Measurements from ENCODE around the gene MTMR1. TPM values are rescaled to one million over a fixed set of nuclear protein-coding genes. Genes with fewer than 3 reads are reported as not detected.

The MTMR1 gene
- total RNA-seq = 10 to 100 TPM; 35.1 to 35.6 TPM

GRCh38 chrX:150692831-150693724, at the start of gene MTMR1:
Gene MTMR1, plus strand, starts transcription at chrX:150693396. Its CDS starts 135 bp downstream, at chrX:150693531.
- Mint-ChIP-seq H3K4me1 (ENCODE audit: low read depth) (peaks cover 82% of the 10 kb centered on the region), H3K27me3 (ENCODE audit: low read depth) (no peaks in the 10 kb centered on the region), H3K9me3 (peaks cover 2 to 3% of the 10 kb centered on the region in 2 donors)

GRCh38 chrX:150643958-150644357, 49.2 kb upstream of the MTMR1 start:
- H3K9me3 Mint-ChIP-seq = no peaks in the 10 kb centered on the region
- H3K4me1 Mint-ChIP-seq (ENCODE audit: low read depth) = no peaks in the 10 kb centered on the region
- H3K36me3 Mint-ChIP-seq (ENCODE audit: insufficient read depth in 2 of 2) = peaks cover 1 to 9% of the 10 kb centered on the region in 2 donors
- DNase-seq = no peak
- no peak overlapping the region for H3K27ac Mint-ChIP-seq
- peaks cover 8% of the 10 kb centered on the region for H3K27me3 Mint-ChIP-seq (ENCODE audit: low read depth)
- ATAC-seq (replicated peaks in 1 of 2) = no peak
- H3K4me3 Mint-ChIP-seq = no peak overlapping the region

More at GRCh38 chrX:150692831-150693724, at the start of gene MTMR1:
- Mint-ChIP-seq H3K36me3 (ENCODE audit: insufficient read depth in 2 of 2) (peaks cover 5 to 10% of the 10 kb centered on the region in 2 donors), H3K4me3 (peak within 1 kb of the TSS; percentile 86 to 94), H3K27ac (peak within 1 kb of the TSS; percentile 92)
- ATAC-seq (replicated peaks in 1 of 2) (peak; percentile 27 to 29), DNase-seq (peak; percentile 47 to 59)

- no peaks in the 10 kb centered on the region for H3K9me3 Mint-ChIP-seq
- peaks cover 1 to 10% of the 10 kb centered on the region in 2 donors for H3K36me3 Mint-ChIP-seq (ENCODE audit: insufficient read depth in 2 of 2)
- H3K4me1 Mint-ChIP-seq (ENCODE audit: low read depth) = no peaks in the 10 kb centered on the region
- H3K27me3 Mint-ChIP-seq (ENCODE audit: low read depth) = peaks cover 11% of the 10 kb centered on the region
- DNase-seq = no peak
- no peak overlapping the region for H3K4me3 Mint-ChIP-seq
- ATAC-seq (replicated peaks in 1 of 2) = no peak
- no peak overlapping the region for H3K27ac Mint-ChIP-seq
These were observed 48.8 kb upstream of the MTMR1 start for GRCh38 chrX:150644422-150644821.

DNA sequence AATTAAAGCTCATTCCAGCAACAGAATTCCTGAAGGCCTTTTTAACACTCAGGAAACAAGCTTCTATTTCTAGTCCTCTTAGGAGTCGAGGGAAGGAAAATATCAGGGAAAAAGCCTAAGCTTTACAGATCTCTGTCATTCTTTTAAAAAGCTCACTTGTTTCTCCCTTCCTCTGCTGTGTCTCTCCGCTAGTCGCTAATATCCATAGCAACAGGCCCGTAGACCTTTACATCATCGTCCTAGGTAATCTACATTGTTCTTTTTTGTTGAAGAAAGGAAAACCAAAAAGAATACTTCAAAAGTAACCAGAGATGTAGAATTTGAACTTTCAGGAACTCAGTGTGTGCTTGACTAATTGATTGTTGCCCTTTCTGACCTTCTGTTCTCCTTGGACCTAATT, 45.9 kb upstream of the MTMR1 start:
- H3K27ac Mint-ChIP-seq = no peak overlapping the region
- peaks cover 7 to 9% of the 10 kb centered on the region in 2 donors for H3K36me3 Mint-ChIP-seq (ENCODE audit: insufficient read depth in 2 of 2)
- H3K4me3 Mint-ChIP-seq = no peak overlapping the region

GRCh38 chrX:150648296-150648940, 44.8 kb upstream of the MTMR1 start:
- no peaks in the 10 kb centered on the region for H3K4me1 Mint-ChIP-seq (ENCODE audit: low read depth)
- ATAC-seq (replicated peaks in 1 of 2) (no peak), DNase-seq (no peak)
- no peak overlapping the region for H3K4me3 Mint-ChIP-seq
- peaks cover 7 to 11% of the 10 kb centered on the region in 2 donors for H3K36me3 Mint-ChIP-seq (ENCODE audit: insufficient read depth in 2 of 2)
- H3K9me3 Mint-ChIP-seq = no peaks in the 10 kb centered on the region
- H3K27me3 Mint-ChIP-seq (ENCODE audit: low read depth) = peaks cover 8% of the 10 kb centered on the region
- no peak overlapping the region for H3K27ac Mint-ChIP-seq

More for the DNA sequence above, 45.9 kb upstream of the MTMR1 start:
- Mint-ChIP-seq H3K9me3 (no peaks in the 10 kb centered on the region), H3K4me1 (ENCODE audit: low read depth) (no peaks in the 10 kb centered on the region), H3K27me3 (ENCODE audit: low read depth) (peaks cover 8% of the 10 kb centered on the region)
- no peak for DNase-seq
- no peak for ATAC-seq (replicated peaks in 1 of 2)

DNA sequence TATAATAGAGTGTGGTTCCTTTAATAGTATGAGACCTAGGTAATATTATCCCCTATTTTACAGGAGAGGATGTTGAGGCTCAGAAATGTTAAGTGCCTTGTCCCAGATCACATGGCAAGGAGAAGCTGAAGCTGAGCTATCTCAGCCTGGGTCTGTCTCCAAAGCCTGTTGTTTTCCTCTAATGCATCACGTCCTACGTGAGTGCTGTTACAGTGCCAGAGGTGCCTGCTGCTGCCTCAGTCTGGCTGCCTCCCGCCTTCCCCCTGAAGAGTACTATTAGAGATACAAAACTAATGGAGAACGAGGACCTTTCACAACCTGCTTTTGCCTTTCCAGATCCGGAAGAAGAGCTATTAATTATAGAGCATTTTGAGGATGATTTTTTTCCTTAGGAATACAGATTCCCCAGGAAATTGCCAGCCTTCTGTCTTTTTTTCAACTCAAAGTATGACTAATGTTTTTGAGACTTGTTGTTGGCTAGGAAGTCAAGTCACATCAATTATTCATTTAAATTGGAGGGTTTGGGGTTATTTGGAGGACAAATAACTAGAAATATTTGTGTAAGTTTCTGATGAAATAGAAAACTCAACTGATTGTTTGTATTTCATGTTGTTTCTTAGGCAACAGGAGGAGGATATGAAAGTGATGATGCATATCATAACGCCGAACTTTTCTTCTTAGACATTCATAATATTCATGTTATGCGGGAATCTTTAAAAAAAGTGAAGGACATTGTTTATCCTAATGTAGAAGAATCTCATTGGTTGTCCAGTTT, 43.9 kb upstream of the MTMR1 start:
- H3K27me3 Mint-ChIP-seq (ENCODE audit: low read depth) = peaks cover 8% of the 10 kb centered on the region
- H3K9me3 Mint-ChIP-seq = no peaks in the 10 kb centered on the region
- DNase-seq (no peak), ATAC-seq (replicated peaks in 1 of 2) (no peak)
- H3K27ac Mint-ChIP-seq = peak overlapping the region; percentile 22
- no peak overlapping the region for H3K4me3 Mint-ChIP-seq
- no peaks in the 10 kb centered on the region for H3K4me1 Mint-ChIP-seq (ENCODE audit: low read depth)
- H3K36me3 Mint-ChIP-seq (ENCODE audit: insufficient read depth in 2 of 2) = peaks cover 7 to 11% of the 10 kb centered on the region in 2 donors

GRCh38 chrX:150651906-150652305, 41.3 kb upstream of the MTMR1 start:
- Mint-ChIP-seq H3K4me3 (no peak overlapping the region), H3K27me3 (ENCODE audit: low read depth) (peaks cover 8% of the 10 kb centered on the region), H3K9me3 (no peaks in the 10 kb centered on the region), H3K27ac (peak overlapping the region; percentile 7), H3K36me3 (ENCODE audit: insufficient read depth in 2 of 2) (peaks cover 5 to 13% of the 10 kb centered on the region in 2 donors), H3K4me1 (ENCODE audit: low read depth) (no peaks in the 10 kb centered on the region)
- ATAC-seq (replicated peaks in 1 of 2) (no peak), DNase-seq (no peak)

DNA sequence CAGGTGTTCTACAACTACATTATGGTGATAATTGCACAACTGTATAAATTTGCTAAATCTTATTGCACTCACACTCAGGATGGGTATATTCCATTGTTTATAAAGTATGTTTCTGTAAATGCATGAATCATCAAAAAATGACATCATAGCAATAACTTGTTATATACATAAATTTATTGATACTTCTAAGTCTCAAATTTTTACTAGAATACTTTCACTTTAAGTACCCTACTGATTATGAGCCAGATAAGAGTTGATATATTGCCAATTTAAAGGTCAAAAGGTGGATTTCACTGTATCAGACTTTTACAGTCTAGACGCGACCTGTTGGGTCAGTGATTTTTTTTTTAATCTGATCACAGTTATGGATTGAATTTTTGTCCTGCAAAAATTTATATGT, 37.4 kb upstream of the MTMR1 start:
- ATAC-seq (replicated peaks in 1 of 2) (no peak), DNase-seq (no peak)
- Mint-ChIP-seq H3K27me3 (ENCODE audit: low read depth) (no peaks in the 10 kb centered on the region), H3K36me3 (ENCODE audit: insufficient read depth in 2 of 2) (peaks cover 3 to 13% of the 10 kb centered on the region in 2 donors), H3K4me3 (no peak overlapping the region), H3K4me1 (ENCODE audit: low read depth) (no peaks in the 10 kb centered on the region), H3K27ac (no peak overlapping the region), H3K9me3 (no peaks in the 10 kb centered on the region)

- Mint-ChIP-seq H3K9me3 (no peaks in the 10 kb centered on the region), H3K27me3 (ENCODE audit: low read depth) (peaks cover 5% of the 10 kb centered on the region), H3K36me3 (ENCODE audit: insufficient read depth in 2 of 2) (peaks cover 4 to 22% of the 10 kb centered on the region in 2 donors), H3K4me3 (no peak overlapping the region), H3K4me1 (ENCODE audit: low read depth) (no peaks in the 10 kb centered on the region), H3K27ac (no peak overlapping the region)
- ATAC-seq (replicated peaks in 1 of 2) (no peak), DNase-seq (no peak)
These were observed 30.1 kb upstream of the MTMR1 start for GRCh38 chrX:150663073-150663472.

DNA sequence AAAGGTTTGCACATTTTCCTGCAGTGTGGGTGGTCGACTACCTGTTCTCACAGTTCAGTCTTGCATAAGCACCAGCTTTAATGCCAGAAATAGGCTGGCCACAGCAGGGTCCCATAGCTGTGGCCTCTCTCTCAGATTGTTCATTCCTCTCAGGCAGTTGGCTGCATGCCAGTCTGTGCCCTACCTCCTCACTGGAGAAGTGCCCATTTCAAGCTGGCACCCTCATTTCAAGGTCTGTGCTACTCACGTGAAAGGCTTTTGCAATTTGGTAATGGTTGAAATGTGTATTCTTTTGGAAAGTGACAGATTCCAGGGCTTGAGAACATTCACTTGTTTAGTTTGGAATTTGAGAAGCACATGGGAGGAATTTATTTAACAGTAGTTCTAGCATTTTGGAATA, 28.9 kb upstream of the MTMR1 start:
- ATAC-seq (replicated peaks in 1 of 2) (no peak), DNase-seq (no peak)
- Mint-ChIP-seq H3K27ac (no peak overlapping the region), H3K36me3 (ENCODE audit: insufficient read depth in 2 of 2) (peaks cover 6 to 22% of the 10 kb centered on the region in 2 donors), H3K4me1 (ENCODE audit: low read depth) (no peaks in the 10 kb centered on the region), H3K4me3 (no peak overlapping the region), H3K9me3 (no peaks in the 10 kb centered on the region), H3K27me3 (ENCODE audit: low read depth) (peaks cover 5% of the 10 kb centered on the region)

- Mint-ChIP-seq H3K4me3 (no peak overlapping the region), H3K27me3 (ENCODE audit: low read depth) (peaks cover 11% of the 10 kb centered on the region), H3K27ac (no peak overlapping the region), H3K4me1 (ENCODE audit: low read depth) (no peaks in the 10 kb centered on the region), H3K36me3 (ENCODE audit: insufficient read depth in 2 of 2) (no peaks in the 10 kb centered on the region), H3K9me3 (no peaks in the 10 kb centered on the region)
- ATAC-seq (replicated peaks in 1 of 2) (no peak), DNase-seq (no peak)
These were observed 17.0 kb upstream of the MTMR1 start for GRCh38 chrX:150676221-150676620.

DNA sequence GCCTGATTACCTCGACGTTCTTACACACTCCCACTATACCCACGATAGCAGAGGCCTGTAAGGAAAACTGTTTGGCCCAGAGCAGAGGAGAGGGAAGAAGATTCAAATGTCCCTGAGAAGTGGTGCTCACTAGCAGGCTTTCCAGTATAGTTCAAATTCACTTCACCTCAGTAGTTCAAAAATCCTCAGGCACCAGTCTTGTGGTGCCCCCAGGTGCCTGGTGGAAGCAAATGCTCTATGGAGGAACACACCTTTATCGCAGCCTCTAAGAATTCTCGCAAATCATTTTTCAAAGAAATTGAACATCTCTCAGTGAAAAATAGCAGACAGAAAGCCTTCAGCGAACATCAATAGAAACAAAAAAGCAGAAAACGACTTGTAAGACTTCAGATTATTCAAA, 12.2 kb upstream of the MTMR1 start:
- ATAC-seq (replicated peaks in 1 of 2) = peak; percentile 41 to 47
- Mint-ChIP-seq H3K27me3 (ENCODE audit: low read depth) (peaks cover 22% of the 10 kb centered on the region), H3K27ac (no peak overlapping the region), H3K9me3 (no peaks in the 10 kb centered on the region), H3K4me3 (no peak overlapping the region), H3K36me3 (ENCODE audit: insufficient read depth in 2 of 2) (no peaks in the 10 kb centered on the region), H3K4me1 (ENCODE audit: low read depth) (no peaks in the 10 kb centered on the region)
- no peak for DNase-seq

DNA sequence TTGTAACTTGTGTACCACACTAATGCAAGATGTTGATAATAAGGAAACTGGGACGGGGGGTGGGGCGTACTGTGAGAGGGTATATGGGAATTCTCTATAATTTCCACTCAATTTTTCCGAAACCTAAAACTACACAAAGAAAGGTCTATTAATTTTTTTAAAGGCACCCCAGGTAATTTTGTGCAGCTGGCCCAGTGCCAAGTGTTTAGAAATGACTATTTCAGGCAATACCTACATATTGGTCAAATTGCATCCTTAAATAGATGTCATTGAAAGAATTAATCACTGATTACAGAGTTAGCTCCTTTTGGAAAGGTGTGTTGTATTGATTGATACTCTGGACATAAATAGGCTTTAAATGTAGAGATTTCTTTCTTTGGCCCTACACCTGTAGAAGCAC, 10.1 kb upstream of the MTMR1 start:
- no peaks in the 10 kb centered on the region for H3K36me3 Mint-ChIP-seq (ENCODE audit: insufficient read depth in 2 of 2)
- ATAC-seq (replicated peaks in 1 of 2) = peak in 1 of 2 donors; percentile 11
- H3K27ac Mint-ChIP-seq = no peak overlapping the region
- no peaks in the 10 kb centered on the region for H3K9me3 Mint-ChIP-seq
- H3K27me3 Mint-ChIP-seq (ENCODE audit: low read depth) = peaks cover 22% of the 10 kb centered on the region
- no peak for DNase-seq
- H3K4me1 Mint-ChIP-seq (ENCODE audit: low read depth) = peaks cover under 1% of the 10 kb centered on the region
- no peak overlapping the region for H3K4me3 Mint-ChIP-seq

Data from activated T-cell treated with anti-CD3 and anti-CD28 coated beads, Interleukin-2, amount 50 U/mL, for 72 hours (primary cell).